HL-60/S4 (cell line): ENCODE data around the gene KIF1A.

Experiments used
- in situ Hi-C: fragments of 300-500 bp; cut with MboI; formaldehyde crosslinking; loops from 2 replicates; pipeline ENCODE4 v1.14.3; 2022; ENCODE audit warnings: low sequenced_read_pairs

The KIF1A gene

GRCh38 chr2:240742602-240743095 is 77.4 kb downstream of the KIF1A start:
- in situ Hi-C loops = no loop called here

DNA sequence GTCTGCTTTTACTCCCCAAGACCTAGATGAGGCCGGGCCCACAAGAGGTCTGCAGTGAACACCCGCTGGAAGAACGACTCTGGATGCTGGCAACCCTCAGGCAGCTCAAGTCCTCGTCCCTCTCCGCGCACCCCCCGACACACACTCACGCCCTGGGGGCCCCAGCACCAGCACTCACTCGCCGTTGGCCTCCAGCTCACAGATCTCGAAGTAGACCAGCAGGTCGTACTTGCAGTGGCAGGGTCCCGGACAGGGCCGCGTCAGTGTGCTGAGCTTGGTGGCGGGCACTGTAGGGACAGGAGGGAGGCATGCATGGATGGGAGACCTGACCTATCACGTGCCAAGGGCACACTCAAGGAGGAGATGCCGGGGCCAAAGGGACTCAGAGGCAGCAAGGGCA is 78.9 kb downstream of the KIF1A start:
- in situ Hi-C loops = no loop called here

DNA sequence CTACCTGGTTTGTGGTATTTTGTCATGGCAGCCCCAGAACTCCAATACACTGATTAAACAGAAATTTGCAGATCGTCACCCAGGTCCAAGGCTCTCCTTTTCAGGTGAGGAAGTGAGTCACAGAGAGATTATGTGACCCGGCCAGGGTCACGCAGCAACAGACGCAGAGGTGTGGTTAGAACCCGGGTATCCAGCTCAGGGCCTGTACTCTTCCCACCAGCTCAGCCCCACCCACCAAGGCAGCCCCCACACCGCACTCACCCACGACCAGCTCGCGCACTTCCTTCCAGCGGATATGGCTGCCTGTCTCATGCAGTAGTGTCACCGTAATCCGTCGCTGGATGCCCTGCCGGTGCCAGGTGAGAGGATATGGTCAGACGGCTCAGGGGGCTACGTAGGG is 80.2 kb downstream of the KIF1A start:
- in situ Hi-C loops = no loop called here

DNA sequence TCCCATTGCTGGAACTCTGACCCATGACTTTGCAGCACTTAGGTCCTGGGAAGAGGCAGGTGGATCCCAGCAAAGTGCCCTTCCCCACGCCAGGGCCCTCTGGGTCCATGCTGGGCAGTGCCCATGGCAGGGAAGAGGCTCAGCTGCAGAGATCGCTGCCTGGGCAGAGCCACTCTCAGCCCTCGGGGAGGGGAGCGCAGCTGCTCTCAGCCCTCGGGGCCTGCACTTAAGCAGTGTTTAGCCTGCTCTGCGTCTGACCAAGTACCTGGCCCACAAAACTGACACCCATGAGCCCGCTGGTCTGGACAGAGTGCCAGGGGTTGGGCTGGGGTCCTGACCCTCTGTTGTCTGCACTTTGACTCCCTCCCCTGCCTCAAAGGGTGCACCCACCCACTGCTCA is 82.1 kb downstream of the KIF1A start:
- in situ Hi-C loops = no loop called here

- in situ Hi-C loops = no loop called here
Observed at GRCh38 chr2:240737512-240737911, 82.5 kb downstream of the KIF1A start.

GRCh38 chr2:240736281-240737250 is 83.5 kb downstream of the KIF1A start:
- in situ Hi-C loops = no loop called here

DNA sequence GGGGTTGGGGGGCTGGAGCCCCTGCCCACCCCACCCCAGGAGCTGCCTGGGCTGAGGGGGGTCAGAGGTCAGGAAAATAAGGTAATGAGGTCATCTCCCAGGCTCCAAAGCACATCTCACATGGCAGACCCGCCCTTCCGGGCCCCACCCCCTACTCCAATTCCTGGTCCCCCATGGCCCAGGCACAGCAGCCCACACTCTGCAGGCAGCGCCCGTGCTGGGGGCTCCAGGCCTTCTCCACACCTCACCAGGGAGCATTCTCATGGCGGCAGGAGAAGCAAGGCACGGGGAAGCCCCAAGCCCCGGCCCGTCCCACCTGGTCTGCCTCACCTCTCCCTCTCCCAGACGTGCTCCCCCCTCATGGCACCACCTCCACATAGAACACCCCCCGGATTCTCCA is 84.5 kb downstream of the KIF1A start:
- in situ Hi-C loops = no loop called here

DNA sequence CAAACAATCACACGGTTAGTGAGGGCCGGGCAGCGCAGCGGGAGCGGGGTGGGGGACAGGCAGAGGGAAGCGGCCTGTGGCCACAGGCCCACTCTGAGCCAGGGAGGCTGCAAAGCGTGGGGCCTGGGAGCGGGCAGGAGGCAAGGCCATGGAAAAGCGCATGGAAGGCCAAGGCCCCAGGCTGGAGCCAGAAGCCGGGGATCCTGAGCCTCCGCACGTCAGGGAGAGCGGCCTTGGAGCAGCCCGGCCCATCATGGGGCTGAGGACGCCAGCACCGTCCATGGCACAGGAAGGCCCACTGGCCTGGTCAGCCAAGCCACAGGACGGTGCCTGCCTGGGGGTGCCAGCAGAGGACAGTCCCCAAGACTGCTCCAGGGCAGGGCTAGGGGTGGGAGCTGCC is 85.3 kb downstream of the KIF1A start:
- in situ Hi-C loops = no loop called here

DNA sequence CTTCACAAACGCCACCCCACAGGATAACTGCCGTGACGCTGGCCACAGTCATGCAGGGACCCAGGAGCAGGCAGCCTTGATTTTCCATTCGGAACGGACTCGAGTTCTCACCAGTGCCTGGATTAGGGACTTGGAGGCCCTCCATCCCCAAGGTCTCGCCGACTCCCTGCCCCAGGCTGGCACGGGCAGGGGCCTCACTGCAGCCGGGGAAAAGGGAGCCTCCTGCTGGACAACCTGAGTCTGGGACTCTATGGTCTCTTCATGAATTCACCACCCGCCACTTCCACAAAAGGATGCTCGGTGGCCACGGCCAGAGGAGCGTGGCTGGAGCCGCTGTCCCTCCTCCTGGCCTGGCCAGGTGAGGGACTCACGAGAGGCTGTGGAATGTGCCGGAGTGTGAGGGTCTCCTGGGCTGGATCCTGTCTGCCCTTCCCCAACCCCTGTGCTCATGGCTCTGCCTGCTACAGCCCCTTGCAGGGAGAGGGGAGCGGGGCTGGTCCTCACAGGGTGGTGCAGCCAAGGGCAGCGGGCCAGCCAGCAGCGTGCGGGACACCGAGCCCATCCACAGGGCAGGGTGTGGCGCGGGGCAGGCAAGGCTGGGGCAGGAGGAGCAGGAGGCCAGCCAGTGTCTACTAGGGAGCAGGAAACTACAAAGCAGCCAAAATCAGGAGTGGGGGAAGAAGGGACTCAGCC is 86.1 kb downstream of the KIF1A start:
- in situ Hi-C loops = no loop called here

GRCh38 chr2:240732911-240733622 is 87.0 kb downstream of the KIF1A start:
- in situ Hi-C loops = no loop called here

GRCh38 chr2:240732184-240732583 is 87.8 kb downstream of the KIF1A start:
- in situ Hi-C loops = no loop called here

DNA sequence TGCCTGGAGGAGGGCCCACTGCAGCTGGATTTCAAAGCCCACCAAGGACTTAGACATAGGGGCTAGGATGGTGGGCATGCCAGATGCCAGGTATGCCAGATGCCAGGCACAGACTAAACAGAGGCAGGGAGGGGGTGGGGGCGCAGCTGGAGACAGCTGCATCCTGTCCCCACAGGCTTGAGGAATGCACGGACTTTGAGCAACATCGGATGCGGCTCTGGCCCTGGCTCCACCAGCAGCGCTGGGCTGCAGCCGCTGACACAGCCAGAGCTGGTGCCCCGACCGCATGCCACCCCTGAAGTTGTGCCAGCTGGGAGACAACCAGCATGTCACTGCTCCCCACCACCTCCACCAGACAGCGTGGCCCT is 88.9 kb downstream of the KIF1A start:
- in situ Hi-C loops = no loop called here

DNA sequence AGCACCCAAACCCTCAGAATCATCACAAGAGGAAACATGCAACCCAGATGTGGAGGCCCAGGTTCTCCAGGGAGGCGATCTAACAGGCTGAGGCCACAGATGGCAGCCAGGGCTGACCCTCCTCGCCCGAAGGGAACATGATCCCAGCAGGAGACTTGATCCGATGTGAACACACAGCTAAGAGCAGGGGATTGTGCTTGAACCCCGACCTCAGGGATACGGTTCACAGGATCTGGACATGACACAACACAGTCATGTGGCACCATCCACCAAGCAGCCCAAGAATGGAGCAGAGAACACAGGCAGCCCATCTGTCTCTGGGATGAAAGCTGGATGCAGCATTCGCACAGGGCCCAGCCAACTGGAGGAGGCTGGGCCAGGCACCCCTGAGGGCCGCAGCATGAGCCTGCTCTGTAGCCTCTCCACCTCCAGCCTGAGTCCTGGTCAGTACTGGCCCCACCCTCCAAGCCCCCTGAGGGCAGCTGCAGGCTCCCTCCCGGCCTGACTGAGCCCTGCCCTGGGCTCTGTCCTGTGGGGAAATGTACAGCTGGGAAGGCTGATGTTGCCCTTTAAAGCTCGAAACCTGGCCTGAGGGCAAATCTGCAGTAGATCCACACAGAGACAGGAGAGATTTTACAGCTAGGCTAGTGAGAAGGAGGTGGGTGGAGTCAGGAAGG is 89.4 kb downstream of the KIF1A start:
- in situ Hi-C loops = no loop called here

DNA sequence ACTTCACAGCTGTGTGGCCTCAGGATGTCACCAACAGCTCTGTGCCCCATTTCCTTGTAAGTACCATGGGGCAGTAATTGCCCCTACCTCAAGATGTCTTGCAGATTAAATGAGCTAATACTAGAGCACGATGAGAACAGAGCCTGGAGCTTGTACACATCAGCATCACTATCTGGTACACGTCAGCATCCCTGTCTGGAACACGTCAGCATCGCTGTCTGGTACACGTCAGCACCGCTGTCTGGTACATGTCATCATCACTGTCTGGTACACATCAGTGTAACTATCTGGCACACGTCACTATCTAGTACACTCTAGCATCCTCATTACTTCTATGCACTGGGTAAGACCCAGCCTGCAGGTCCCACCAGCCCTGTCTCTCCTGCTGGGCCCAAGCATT is 91.2 kb downstream of the KIF1A start:
- in situ Hi-C loops = no loop called here

DNA sequence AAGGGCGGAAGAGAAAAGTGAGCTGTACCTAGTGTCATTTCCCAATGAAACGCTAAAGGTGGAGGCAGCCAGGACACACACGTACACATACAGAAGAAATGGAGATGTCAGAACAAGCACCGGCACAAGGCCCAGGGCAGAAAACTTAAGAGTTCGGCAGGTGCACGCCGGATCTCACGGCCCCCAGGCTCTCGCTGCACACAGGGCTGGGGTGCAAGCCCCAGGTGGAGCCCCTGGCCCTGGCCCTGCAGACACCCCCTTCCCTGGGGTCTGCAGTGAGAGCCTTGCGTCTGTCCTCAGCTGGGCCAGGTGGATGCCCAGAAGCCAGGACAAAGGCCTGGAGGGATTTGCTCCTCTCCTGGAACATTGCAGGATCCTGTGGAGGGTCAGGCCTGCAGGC is 91.7 kb downstream of the KIF1A start:
- in situ Hi-C loops = no loop called here

DNA sequence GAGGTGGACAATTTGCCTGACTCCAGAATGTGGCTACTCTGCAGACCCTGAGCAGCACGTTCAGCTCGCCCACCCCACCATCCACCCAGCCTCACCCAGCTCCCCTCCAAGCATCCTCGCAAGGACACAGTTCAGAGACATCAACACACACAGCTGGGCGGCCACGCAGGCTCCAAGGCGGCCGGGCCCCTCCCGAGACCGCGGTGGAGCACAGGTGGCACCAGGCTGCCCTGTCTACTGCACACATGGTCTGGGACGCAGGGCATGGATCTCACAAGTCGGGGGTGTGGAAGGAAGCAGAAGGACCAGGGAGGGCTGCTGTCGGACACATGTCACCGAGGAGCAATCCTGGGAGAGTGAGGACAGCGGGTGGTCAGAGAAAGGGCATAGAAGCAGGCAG is 92.1 kb downstream of the KIF1A start:
- in situ Hi-C loops = no loop called here

DNA sequence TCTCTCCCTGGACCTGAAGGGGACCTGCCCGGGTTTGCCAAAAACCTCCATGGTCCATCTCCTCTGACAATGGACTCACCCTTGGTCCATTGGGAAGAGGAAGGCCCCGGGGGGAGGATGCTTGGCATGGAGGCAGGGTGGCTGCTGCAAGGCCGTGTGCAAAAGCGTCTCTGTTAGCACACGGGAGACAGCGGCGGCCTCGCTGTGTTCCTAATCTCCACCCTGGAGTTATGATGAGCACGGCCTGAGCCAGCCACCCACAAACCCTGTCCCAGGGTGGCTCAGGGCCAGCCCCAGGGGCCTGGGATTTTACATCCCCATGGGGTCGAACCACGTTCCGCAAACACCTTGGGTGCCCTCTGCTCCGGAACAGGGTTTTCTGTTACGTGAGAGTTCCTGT is 92.6 kb downstream of the KIF1A start:
- in situ Hi-C loops = no loop called here

DNA sequence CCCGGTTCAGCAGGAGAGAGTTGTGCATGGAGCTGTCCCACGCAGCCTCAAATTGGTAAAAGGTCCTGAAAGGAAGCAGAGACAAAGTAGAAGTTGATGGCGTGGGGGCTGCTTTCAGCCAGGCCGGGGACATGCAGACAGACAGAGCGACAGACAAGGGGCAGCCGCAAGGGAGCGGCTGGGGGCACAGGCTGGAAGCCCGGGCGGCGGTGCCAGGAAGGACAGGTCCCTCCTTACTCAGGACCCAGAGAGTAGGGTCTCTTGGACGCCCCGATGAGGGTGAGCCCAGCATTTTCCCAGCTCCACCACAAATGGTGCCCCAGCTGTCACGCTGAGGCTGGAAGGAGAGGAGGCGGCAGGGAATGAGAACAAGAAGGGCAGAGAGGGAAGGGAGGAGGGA is 93.1 kb downstream of the KIF1A start:
- in situ Hi-C loops = no loop called here

DNA sequence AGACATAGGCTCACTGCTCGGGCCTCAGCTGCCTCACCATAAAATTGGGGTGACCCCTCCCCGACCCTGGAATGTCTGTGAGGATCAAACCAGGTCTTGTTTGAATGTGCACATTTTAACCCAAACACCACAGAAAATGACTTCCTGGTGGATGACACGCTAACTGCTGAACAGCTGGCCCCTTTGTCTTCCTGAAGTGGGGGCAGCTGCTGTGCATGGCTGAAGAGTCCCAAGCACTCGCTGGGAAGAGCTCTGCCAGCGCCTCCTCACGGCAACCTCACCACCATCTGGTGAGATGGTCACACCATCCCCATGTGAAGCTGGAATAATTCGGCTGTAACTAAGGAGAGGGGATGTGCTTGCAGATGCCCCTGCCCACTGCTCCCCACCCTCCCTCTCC is 94.3 kb downstream of the KIF1A start:
- in situ Hi-C loops = no loop called here

DNA sequence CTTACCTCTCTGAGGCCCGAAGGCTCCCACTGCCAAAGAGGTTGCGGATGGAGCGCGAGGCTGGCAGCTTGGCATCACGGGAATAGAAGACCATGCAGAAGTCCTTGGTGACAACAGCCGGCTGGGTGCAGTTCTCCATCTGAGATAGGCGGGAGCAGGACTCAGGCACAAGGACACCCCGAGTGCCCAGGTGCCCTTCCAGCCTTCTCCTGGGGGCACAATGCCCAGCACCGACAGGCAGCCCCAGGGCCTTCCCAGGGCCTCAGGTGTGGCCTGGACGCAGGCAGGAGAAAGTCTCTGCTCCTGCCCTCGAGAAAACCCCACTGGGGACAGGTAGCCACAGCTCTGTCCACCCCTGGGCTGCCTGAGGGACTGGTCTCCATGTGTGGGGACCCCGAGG is 94.8 kb downstream of the KIF1A start:
- in situ Hi-C loops = no loop called here

DNA sequence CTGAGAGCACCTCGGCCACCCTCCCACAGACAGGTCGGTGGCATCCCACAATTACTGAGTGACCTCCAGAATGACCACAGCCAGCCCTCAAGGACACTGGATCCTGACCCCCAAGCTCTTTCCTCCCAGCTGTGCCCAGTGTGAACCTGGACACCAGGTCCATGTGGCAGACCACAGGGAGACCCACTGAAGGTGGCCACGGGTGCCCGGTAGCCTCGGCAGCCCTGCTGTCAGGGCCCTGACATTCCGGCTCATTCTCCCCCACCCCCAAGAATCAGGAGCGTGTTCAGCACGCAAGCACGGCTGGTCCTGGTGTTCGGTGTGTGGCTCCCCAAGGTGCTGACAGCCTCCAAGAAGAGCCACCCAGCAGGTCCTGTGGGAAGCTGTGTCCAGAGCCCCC is 95.6 kb downstream of the KIF1A start:
- in situ Hi-C loops = no loop called here
